KMS-11 (cell line): ENCODE measurements around the gene KRTAP29-1.

Experiments used
- H2AFZ ChIP-seq: fragments of 200-600 bp; sonication (generic); 2 replicates; pipeline ENCODE4 v1.6.1; 2016; ENCODE audit warnings: antibody characterized with exemption, mixed run types, low read depth
- H3K27ac ChIP-seq: fragments of 200-600 bp; sonication (generic); 2 replicates; pipeline ENCODE4 v1.6.1; 2016; ENCODE audit warnings: mild to moderate bottlenecking, mixed run types
- H3K27me3 ChIP-seq: fragments of 200-600 bp; sonication (generic); 2 replicates; pipeline ENCODE4 v1.6.1; 2017; ENCODE audit warnings: mild to moderate bottlenecking, low read depth, mixed run types, moderate library complexity; ENCODE audit not compliant: insufficient read depth
- H3K36me3 ChIP-seq: fragments of 200-600 bp; sonication (generic); 2 replicates; pipeline ENCODE4 v1.6.1; 2017; ENCODE audit warnings: mild to moderate bottlenecking, mixed run types; ENCODE audit not compliant: insufficient read depth
- H3K4me1 ChIP-seq: fragments of 200-600 bp; sonication (generic); 2 replicates; pipeline ENCODE4 v1.6.1; 2016; ENCODE audit warnings: mild to moderate bottlenecking, low read depth, mixed run types; ENCODE audit not compliant: poor library complexity, severe bottlenecking
- H3K4me2 ChIP-seq: fragments of 200-600 bp; sonication (generic); 2 replicates; pipeline ENCODE4 v1.7.0; 2016; ENCODE audit warnings: mild to moderate bottlenecking, mixed run types
- H3K4me3 ChIP-seq: fragments of 200-600 bp; sonication (generic); IDR thresholded peaks from 2 replicates; pipeline ENCODE4 v1.6.1; 2017; ENCODE audit warnings: low read depth, low read length, mixed read lengths; ENCODE audit not compliant: insufficient read depth
- H3K79me2 ChIP-seq: fragments of 200-600 bp; sonication (generic); 2 replicates; pipeline ENCODE4 v1.6.1; 2016; ENCODE audit warnings: low read depth, mixed run types; ENCODE audit not compliant: insufficient read depth
- H3K9ac ChIP-seq: fragments of 200-600 bp; sonication (generic); 2 replicates; pipeline ENCODE4 v1.6.1; 2016; ENCODE audit warnings: mild to moderate bottlenecking, mixed run types
- H4K20me1 ChIP-seq: fragments of 200-600 bp; sonication (generic); 2 replicates; pipeline ENCODE4 v1.6.1; 2016; ENCODE audit warnings: mild to moderate bottlenecking, mixed run types; ENCODE audit not compliant: insufficient read depth
- CTCF ChIP-seq: fragments of 200-600 bp; sonication (generic); conservative IDR thresholded peaks from 2 replicates; pipeline ENCODE4 v1.6.1; 2017; ENCODE audit warnings: low read depth, mild to moderate bottlenecking, antibody characterized with exemption, low read length, moderate library complexity, mixed read lengths

Gene KRTAP29-1

GRCh38 chr17:41339571-41340172, 37.0 kb upstream of the KRTAP29-1 start:
- H3K4me1 ChIP-seq: peaks cover 46% of the 10 kb centered on the region
- no peak overlapping the region for H3K27ac ChIP-seq
- no peaks in the 10 kb centered on the region for H4K20me1 ChIP-seq
- TF ChIP-seq CTCF: no peak
- no peak overlapping the region for H2AFZ ChIP-seq
- no peaks in the 10 kb centered on the region for H3K36me3 ChIP-seq
- H3K4me2 ChIP-seq: peak overlapping the region; percentile 59
- H3K27me3 ChIP-seq: peaks cover 43% of the 10 kb centered on the region; the same call in 1 of the 2 replicates
- no peaks in the 10 kb centered on the region for H3K79me2 ChIP-seq
- no peak overlapping the region for H3K4me3 ChIP-seq
- no peak overlapping the region for H3K9ac ChIP-seq

GRCh38 chr17:41338961-41339485, 36.4 kb upstream of the KRTAP29-1 start:
- H3K9ac ChIP-seq: no peak overlapping the region
- H3K4me3 ChIP-seq: no peak overlapping the region
- H4K20me1 ChIP-seq: no peaks in the 10 kb centered on the region
- no peaks in the 10 kb centered on the region for H3K36me3 ChIP-seq
- TF ChIP-seq CTCF: no peak
- H3K27me3 ChIP-seq: peaks cover 41% of the 10 kb centered on the region; the same call in 1 of the 2 replicates
- no peak overlapping the region for H3K27ac ChIP-seq
- peaks cover 46% of the 10 kb centered on the region for H3K4me1 ChIP-seq
- peak overlapping the region; percentile 59 for H3K4me2 ChIP-seq
- H3K79me2 ChIP-seq: no peaks in the 10 kb centered on the region
- H2AFZ ChIP-seq: no peak overlapping the region

- H3K4me1 ChIP-seq: peaks cover 31% of the 10 kb centered on the region
- no peaks in the 10 kb centered on the region for H4K20me1 ChIP-seq
- no peak for TF ChIP-seq CTCF
- no peak overlapping the region for H3K4me3 ChIP-seq
- no peak overlapping the region for H3K4me2 ChIP-seq
- peaks cover 31% of the 10 kb centered on the region; the same call in 1 of the 2 replicates for H3K27me3 ChIP-seq
- no peak overlapping the region for H3K27ac ChIP-seq
- H3K9ac ChIP-seq: no peak overlapping the region
- H2AFZ ChIP-seq: no peak overlapping the region
- H3K79me2 ChIP-seq: no peaks in the 10 kb centered on the region
- no peaks in the 10 kb centered on the region for H3K36me3 ChIP-seq
Observed at GRCh38 chr17:41335747-41336146, 33.1 kb upstream of the KRTAP29-1 start.

GRCh38 chr17:41334385-41335305, 32.0 kb upstream of the KRTAP29-1 start:
- H3K79me2 ChIP-seq: no peaks in the 10 kb centered on the region
- H3K27me3 ChIP-seq: peaks cover 22% of the 10 kb centered on the region; the same call in 1 of the 2 replicates
- no peak for TF ChIP-seq CTCF
- no peak overlapping the region for H3K4me3 ChIP-seq
- no peaks in the 10 kb centered on the region for H4K20me1 ChIP-seq
- H3K36me3 ChIP-seq: no peaks in the 10 kb centered on the region
- no peak overlapping the region for H3K4me2 ChIP-seq
- no peak overlapping the region for H3K9ac ChIP-seq
- H2AFZ ChIP-seq: no peak overlapping the region
- H3K4me1 ChIP-seq: peaks cover 20% of the 10 kb centered on the region
- no peak overlapping the region for H3K27ac ChIP-seq
